OCI-LY1 (cell line): Measurements from ENCODE around the gene NDUFAF8.

ENCODE experiments used
- EZH2 ChIP-seq: fragments of 200-600 bp; sonication (generic), shearing (Covaris generic); IDR thresholded peaks from 2 replicates; pipeline ENCODE4 v1.8.0; 2017; ENCODE audit warnings: borderline replicate concordance, mixed run types, mild to moderate bottlenecking, antibody characterized with exemption, low read length, moderate library complexity, mixed read lengths
- TF ChIP-seq, protein P1 (sequence below): fragments of 200-600 bp; sonication (generic), shearing (Covaris generic); IDR thresholded peaks from 2 replicates; pipeline ENCODE4 v1.5.1; 2017; ENCODE audit warnings: mild to moderate bottlenecking, antibody characterized with exemption, low read length, moderate library complexity, mixed read lengths

DNA sequence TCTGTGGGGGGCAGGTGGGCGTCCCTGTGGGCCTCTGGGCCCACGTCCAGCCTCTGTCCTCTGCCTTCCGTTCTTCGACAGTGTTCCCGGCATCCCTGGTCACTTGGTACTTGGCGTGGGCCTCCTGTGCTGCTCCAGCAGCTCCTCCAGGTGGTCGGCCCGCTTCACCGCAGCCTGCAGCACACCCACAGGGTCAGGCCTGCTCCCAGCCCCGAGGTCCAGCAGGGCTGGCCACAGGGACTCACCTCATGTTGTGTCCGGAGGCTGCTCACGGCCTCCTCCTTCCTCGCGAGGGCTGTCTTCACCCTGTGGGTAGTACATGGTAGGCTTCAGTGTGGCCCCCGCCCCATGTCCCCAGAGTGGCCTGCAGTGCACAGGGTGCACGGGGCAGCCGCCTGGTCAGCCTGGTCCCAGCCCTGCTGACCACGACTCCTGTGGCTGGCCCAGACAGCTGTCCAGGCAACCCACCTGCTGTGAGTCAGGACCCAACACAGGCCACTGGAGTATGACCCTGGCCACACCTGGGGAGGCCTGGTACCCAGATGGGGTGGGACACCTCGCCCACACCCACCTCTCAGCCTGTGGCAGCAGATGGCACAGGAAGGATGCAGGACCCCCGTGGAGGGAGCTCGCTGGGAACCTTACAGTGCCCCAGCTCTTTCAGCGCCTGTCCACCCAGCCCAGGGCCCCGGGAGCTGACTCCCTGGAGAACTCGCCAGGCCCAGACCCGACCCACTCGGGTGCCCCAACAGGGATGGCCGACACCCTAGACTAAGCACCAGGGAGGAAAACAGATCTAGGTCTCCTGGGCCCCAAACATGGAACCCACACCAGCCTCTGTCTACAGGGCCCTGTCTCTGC is 49.2 kb upstream of the NDUFAF8 start:
- TF ChIP-seq, protein P1, sequence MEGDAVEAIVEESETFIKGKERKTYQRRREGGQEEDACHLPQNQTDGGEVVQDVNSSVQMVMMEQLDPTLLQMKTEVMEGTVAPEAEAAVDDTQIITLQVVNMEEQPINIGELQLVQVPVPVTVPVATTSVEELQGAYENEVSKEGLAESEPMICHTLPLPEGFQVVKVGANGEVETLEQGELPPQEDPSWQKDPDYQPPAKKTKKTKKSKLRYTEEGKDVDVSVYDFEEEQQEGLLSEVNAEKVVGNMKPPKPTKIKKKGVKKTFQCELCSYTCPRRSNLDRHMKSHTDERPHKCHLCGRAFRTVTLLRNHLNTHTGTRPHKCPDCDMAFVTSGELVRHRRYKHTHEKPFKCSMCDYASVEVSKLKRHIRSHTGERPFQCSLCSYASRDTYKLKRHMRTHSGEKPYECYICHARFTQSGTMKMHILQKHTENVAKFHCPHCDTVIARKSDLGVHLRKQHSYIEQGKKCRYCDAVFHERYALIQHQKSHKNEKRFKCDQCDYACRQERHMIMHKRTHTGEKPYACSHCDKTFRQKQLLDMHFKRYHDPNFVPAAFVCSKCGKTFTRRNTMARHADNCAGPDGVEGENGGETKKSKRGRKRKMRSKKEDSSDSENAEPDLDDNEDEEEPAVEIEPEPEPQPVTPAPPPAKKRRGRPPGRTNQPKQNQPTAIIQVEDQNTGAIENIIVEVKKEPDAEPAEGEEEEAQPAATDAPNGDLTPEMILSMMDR = no peak
- no peak for TF ChIP-seq EZH2
